ENCODE data around the gene NFIA. TPM values are rescaled to one million over a fixed set of nuclear protein-coding genes. Genes with fewer than 3 reads are reported as not detected.

NFIA gene
- total and polyA plus RNA-seq, 9 of the 15 experiments (the other 6 are each of a cell fraction or from before 2014, with no cell fraction given) = 5.3 to 24.9 (median 9.8) TPM

DNA sequence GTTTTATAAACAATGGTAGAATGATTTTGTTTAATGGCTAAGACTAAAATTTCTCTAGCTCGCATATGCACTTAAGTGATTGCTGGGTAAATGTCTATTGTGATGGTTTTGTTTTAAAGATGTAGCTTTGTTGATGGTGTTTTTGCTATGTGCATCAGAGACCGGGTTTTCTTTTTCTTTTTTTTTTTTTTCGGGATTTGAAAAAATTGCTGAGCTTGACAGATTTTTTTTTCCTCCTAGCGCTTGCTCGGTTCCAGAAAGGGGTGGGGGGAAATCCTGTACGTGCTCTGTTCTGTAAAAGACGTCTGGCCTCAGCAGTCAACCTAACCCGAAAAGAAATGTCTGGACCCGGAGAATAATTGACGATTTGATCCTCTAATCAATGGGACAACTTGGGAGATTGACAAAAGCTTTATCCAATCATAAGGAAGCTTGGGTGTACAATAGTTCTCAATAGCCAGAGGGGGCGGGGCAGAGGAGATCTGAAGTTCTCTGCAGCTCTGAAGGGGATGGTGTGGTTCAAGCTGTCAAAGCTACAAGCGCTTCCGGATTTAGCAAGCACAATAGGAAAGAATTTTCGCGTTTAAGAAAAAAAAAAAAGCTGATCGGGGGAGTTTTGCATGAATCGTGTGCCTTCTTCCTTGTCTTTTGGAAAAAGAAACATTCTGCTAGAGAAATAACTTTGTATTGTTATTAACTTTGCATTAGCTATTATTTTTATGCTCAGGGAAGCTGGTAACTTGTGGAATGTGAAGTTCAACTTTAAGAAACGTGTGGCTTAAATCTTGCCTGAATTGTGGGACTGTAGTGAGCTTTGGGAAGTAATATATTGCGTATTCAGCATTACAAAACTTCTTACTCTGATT, 4.5 kb upstream of the NFIA start (continued):
- TF ChIP-seq, protein P1, sequence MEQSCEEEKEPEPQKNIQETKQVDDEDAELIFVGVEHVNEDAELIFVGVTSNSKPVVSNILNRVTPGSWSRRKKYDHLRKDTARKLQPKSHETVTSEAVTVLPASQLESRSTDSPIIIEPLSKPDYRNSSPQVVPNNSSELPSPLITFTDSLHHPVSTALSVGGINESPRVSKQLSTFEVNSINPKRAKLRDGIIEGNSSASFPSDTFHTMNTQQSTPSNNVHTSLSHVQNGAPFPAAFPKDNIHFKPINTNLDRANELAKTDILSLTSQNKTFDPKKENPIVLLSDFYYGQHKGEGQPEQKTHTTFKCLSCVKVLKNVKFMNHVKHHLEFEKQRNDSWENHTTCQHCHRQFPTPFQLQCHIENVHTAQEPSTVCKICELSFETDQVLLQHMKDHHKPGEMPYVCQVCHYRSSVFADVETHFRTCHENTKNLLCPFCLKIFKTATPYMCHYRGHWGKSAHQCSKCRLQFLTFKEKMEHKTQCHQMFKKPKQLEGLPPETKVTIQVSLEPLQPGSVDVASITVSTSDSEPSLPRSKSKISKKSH (CRISPR knock-in tag; IDR thresholded peaks at IDR 0.05) = no peak
- TF ChIP-seq, protein P2, sequence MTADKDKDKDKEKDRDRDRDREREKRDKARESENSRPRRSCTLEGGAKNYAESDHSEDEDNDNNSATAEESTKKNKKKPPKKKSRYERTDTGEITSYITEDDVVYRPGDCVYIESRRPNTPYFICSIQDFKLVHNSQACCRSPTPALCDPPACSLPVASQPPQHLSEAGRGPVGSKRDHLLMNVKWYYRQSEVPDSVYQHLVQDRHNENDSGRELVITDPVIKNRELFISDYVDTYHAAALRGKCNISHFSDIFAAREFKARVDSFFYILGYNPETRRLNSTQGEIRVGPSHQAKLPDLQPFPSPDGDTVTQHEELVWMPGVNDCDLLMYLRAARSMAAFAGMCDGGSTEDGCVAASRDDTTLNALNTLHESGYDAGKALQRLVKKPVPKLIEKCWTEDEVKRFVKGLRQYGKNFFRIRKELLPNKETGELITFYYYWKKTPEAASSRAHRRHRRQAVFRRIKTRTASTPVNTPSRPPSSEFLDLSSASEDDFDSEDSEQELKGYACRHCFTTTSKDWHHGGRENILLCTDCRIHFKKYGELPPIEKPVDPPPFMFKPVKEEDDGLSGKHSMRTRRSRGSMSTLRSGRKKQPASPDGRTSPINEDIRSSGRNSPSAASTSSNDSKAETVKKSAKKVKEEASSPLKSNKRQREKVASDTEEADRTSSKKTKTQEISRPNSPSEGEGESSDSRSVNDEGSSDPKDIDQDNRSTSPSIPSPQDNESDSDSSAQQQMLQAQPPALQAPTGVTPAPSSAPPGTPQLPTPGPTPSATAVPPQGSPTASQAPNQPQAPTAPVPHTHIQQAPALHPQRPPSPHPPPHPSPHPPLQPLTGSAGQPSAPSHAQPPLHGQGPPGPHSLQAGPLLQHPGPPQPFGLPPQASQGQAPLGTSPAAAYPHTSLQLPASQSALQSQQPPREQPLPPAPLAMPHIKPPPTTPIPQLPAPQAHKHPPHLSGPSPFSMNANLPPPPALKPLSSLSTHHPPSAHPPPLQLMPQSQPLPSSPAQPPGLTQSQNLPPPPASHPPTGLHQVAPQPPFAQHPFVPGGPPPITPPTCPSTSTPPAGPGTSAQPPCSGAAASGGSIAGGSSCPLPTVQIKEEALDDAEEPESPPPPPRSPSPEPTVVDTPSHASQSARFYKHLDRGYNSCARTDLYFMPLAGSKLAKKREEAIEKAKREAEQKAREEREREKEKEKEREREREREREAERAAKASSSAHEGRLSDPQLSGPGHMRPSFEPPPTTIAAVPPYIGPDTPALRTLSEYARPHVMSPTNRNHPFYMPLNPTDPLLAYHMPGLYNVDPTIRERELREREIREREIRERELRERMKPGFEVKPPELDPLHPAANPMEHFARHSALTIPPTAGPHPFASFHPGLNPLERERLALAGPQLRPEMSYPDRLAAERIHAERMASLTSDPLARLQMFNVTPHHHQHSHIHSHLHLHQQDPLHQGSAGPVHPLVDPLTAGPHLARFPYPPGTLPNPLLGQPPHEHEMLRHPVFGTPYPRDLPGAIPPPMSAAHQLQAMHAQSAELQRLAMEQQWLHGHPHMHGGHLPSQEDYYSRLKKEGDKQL (CRISPR knock-in tag; IDR thresholded peaks at IDR 0.05; ENCODE audit: borderline replicate concordance) = no peak
- TF ChIP-seq CHD2 (IDR thresholded peaks at IDR 0.05; ENCODE audit: low read depth, low read length) = peak; percentile 54
- no peak for TF ChIP-seq ZNF79 (CRISPR knock-in tag; IDR thresholded peaks at IDR 0.05; ENCODE audit: low read depth)
- TF ChIP-seq U2AF1 (optimal IDR thresholded peaks at IDR 0.05; ENCODE audit: low read depth, low read length) = no peak
- peak; percentile 100 for TF ChIP-seq MAFG (tag; conservative IDR thresholded peaks at IDR 0.05)
- no peak for TF ChIP-seq BCOR (IDR thresholded peaks at IDR 0.05)
- no peak for TF ChIP-seq NCOA2 (IDR thresholded peaks at IDR 0.05; ENCODE audit: partially characterized antibody in 2 of 2)
- TF ChIP-seq CBFA2T3 (IDR thresholded peaks at IDR 0.05) = no peak
- TF ChIP-seq, protein P3, sequence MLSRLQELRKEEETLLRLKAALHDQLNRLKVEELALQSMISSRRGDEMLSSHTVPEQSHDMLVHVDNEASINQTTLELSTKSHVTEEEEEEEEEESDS (CRISPR knock-in tag; IDR thresholded peaks at IDR 0.05) = no peak
- no peak for TF ChIP-seq ZNF134 (CRISPR knock-in tag; conservative IDR thresholded peaks at IDR 0.05)
- TF ChIP-seq, protein P4, sequence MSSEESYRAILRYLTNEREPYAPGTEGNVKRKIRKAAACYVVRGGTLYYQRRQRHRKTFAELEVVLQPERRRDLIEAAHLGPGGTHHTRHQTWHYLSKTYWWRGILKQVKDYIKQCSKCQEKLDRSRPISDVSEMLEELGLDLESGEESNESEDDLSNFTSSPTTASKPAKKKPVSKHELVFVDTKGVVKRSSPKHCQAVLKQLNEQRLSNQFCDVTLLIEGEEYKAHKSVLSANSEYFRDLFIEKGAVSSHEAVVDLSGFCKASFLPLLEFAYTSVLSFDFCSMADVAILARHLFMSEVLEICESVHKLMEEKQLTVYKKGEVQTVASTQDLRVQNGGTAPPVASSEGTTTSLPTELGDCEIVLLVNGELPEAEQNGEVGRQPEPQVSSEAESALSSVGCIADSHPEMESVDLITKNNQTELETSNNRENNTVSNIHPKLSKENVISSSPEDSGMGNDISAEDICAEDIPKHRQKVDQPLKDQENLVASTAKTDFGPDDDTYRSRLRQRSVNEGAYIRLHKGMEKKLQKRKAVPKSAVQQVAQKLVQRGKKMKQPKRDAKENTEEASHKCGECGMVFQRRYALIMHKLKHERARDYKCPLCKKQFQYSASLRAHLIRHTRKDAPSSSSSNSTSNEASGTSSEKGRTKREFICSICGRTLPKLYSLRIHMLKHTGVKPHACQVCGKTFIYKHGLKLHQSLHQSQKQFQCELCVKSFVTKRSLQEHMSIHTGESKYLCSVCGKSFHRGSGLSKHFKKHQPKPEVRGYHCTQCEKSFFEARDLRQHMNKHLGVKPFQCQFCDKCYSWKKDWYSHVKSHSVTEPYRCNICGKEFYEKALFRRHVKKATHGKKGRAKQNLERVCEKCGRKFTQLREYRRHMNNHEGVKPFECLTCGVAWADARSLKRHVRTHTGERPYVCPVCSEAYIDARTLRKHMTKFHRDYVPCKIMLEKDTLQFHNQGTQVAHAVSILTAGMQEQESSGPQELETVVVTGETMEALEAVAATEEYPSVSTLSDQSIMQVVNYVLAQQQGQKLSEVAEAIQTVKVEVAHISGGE (CRISPR knock-in tag; IDR thresholded peaks at IDR 0.05) = 0 out of 6 replicates have a peak, but pooled peaks of 1 of the 3 experiments have one; percentile 18
- peak in 1 of 2 experiments; percentile 43; a peak in 1 of 4 replicates for TF ChIP-seq FOXK2 (conservative IDR thresholded peaks at IDR 0.05 in 1 of 2, IDR thresholded peaks at IDR 0.05 in 1 of 2; ENCODE audit: low read depth in 2 of 2)
- TF ChIP-seq KLF6 (CRISPR knock-in tag; IDR thresholded peaks at IDR 0.05; ENCODE audit: borderline replicate concordance) = 0 out of 2 replicates have a peak, but pooled peaks have one; percentile 32
- peak in 1 of 2 experiments; percentile 53; a peak in 1 of 4 replicates for TF ChIP-seq RCOR1 (IDR thresholded peaks at IDR 0.05; ENCODE audit: borderline replicate concordance in 1 of 2, low read depth in 2 of 2, low read length in 2 of 2)
